H1 (cell line): ENCODE data around the gene FOXC1. TPM values are rescaled to one million over a fixed set of nuclear protein-coding genes. Genes with fewer than 3 reads are reported as not detected.

ENCODE experiments used
- CTCF ChIA-PET: fragments of 300-600 bp; sonication (Branson Sonifier 250); formaldehyde crosslinking; loops from one replicate; lab custom pipeline; 2021; ENCODE audit not compliant: partially characterized antibody; lab: Charles Lee
- POLR2A ChIA-PET: fragments of 300-600 bp; sonication (Branson Sonifier 250); formaldehyde crosslinking; loops from one replicate; lab custom pipeline; 2021; ENCODE audit warnings: inconsistent platforms; ENCODE audit not compliant: partially characterized antibody; lab: Charles Lee
- DNase-seq, 2 experiments: peaks; one replicate each; pipeline versions ENCODE4 v3.0.0 to v3.0.0-alpha.2; 2010 to 2022; ENCODE audit warnings: low spot score in 2 of 2, low read depth in 1 of 2, mixed read lengths in 1 of 2
- FAIRE-seq: peaks from 2 replicates; lab custom pipeline; 2011; peaks lifted over from hg19 to GRCh38; lab: Jason Lieb, UNC
- H2AFZ ChIP-seq: 2 replicates; pipeline ENCODE4 v1.8.1; 2012; ENCODE audit warnings: low read length, inconsistent platforms
- H2AK5ac ChIP-seq: 2 replicates; pipeline ENCODE4 v1.6.1; 2013; ENCODE audit warnings: low read depth, low read length
- H2BK120ac ChIP-seq: replicated peaks from 2 replicates; pipeline ENCODE3; 2013; ENCODE audit warnings: low read depth, low read length, inconsistent platforms
- H2BK12ac ChIP-seq: 2 replicates; pipeline ENCODE4 v1.6.1; 2013; ENCODE audit warnings: low read depth, low read length
- H2BK15ac ChIP-seq: 2 replicates; pipeline ENCODE4 v1.6.1; 2013; ENCODE audit warnings: low read length
- H2BK20ac ChIP-seq: 2 replicates; pipeline ENCODE4 v1.6.1; 2013; ENCODE audit warnings: low read length
- H2BK5ac ChIP-seq: 2 replicates; pipeline ENCODE4 v1.6.1; 2013; ENCODE audit warnings: low read depth, low read length
- H3K14ac ChIP-seq: 2 replicates; pipeline ENCODE4 v1.6.1; 2013; ENCODE audit warnings: inconsistent platforms; ENCODE audit not compliant: insufficient read length
- H3K18ac ChIP-seq: 2 replicates; pipeline ENCODE4 v1.6.1; 2013; ENCODE audit warnings: low read length; ENCODE audit errors: extremely low read depth
- H3K23ac ChIP-seq: 2 replicates; pipeline ENCODE4 v1.6.1; 2013; ENCODE audit warnings: inconsistent platforms; ENCODE audit not compliant: insufficient read length
- H3K23me2 ChIP-seq: 2 replicates; pipeline ENCODE4 v1.6.1; 2013; ENCODE audit warnings: low read depth, low read length
- H3K27ac ChIP-seq: 2 replicates; pipeline ENCODE4 v1.6.1; 2011; ENCODE audit warnings: low read depth, low read length, inconsistent platforms
- H3K27me3 ChIP-seq, 4 experiments: replicated peaks in 1 of 4; 1 replicate in 1 of 4; 2 replicates in 3 of 4; pipeline versions ENCODE4 v1.6.1 to v1.8.1; 2011 to 2013; ENCODE audit warnings: low read length in 3 of 4, mild to moderate bottlenecking in 3 of 4, inconsistent platforms in 2 of 4, mixed read lengths in 2 of 4, moderate library complexity in 1 of 4; ENCODE audit not compliant: control insufficient read depth in 3 of 4, insufficient read depth in 3 of 4; ENCODE audit errors: extremely low read depth in 1 of 4
- H3K36me3 ChIP-seq, 4 experiments: 2 replicates each; pipeline versions ENCODE4 v1.6.1 to v1.8.1; 2011 to 2013; ENCODE audit warnings: mild to moderate bottlenecking in 4 of 4, low read length in 3 of 4, moderate library complexity in 2 of 4, control low read depth in 1 of 4, inconsistent platforms in 1 of 4; ENCODE audit not compliant: insufficient read depth in 4 of 4, control insufficient read depth in 2 of 4
- H3K4ac ChIP-seq: replicated peaks from 2 replicates; pipeline ENCODE3; 2013; ENCODE audit warnings: low read length, low read depth, mixed read lengths, inconsistent platforms; ENCODE audit not compliant: insufficient read length
- H3K4me1 ChIP-seq, 4 experiments: replicated peaks in 1 of 4; 1 replicate in 1 of 4; 2 replicates in 3 of 4; pipeline versions ENCODE4 v1.6.1 to v1.8.1; 2011 to 2013; ENCODE audit warnings: low read length in 3 of 4, inconsistent platforms in 2 of 4, mixed read lengths in 1 of 4; ENCODE audit not compliant: insufficient read depth in 4 of 4, control insufficient read depth in 3 of 4
- H3K4me2 ChIP-seq, 2 experiments: 2 replicates each; pipeline versions ENCODE4 v1.6.1 to v1.8.1; 2011 to 2013; ENCODE audit warnings: low read depth in 2 of 2, low read length in 2 of 2, control low read depth in 1 of 2, inconsistent platforms in 1 of 2, mild to moderate bottlenecking in 1 of 2; ENCODE audit not compliant: insufficient read depth in 1 of 2
- H3K4me3 ChIP-seq, 4 experiments: fragments of 200-600, 300-600 bp in 1 of 4; sonication (generic), shearing (Covaris generic), sonication (Bioruptor Twin) in 1 of 4; 2 replicates each; pipeline versions ENCODE4 v1.5.1 to v1.8.1; 2011 to 2016; ENCODE audit warnings: low read length in 4 of 4, low read depth in 3 of 4, control low read depth in 2 of 4, inconsistent platforms in 2 of 4, mild to moderate bottlenecking in 2 of 4, mixed read lengths in 1 of 4, moderate library complexity in 1 of 4; ENCODE audit not compliant: insufficient read depth in 2 of 4; ENCODE audit errors: extremely low read depth in 1 of 4
- H3K56ac ChIP-seq: replicated peaks from 2 replicates; pipeline ENCODE3; 2013; ENCODE audit warnings: low read depth, mild to moderate bottlenecking, mixed read lengths, low read length, inconsistent platforms; ENCODE audit not compliant: insufficient read length
- H3K79me1 ChIP-seq: 2 replicates; pipeline ENCODE4 v1.6.1; 2013; ENCODE audit warnings: low read depth, low read length, control low read depth
- H3K79me2 ChIP-seq, 2 experiments: 2 replicates each; pipeline versions ENCODE4 v1.6.1 to v1.8.1; 2012 to 2013; ENCODE audit warnings: low read length in 2 of 2, mild to moderate bottlenecking in 2 of 2, inconsistent platforms in 1 of 2; ENCODE audit not compliant: insufficient read depth in 2 of 2, control insufficient read depth in 1 of 2
- H3K9ac ChIP-seq, 4 experiments: replicated peaks in 1 of 4; 1 replicate in 1 of 4; 2 replicates in 3 of 4; pipeline versions ENCODE4 v1.6.1 to v1.8.1; 2011 to 2013; ENCODE audit warnings: low read depth in 3 of 4, low read length in 3 of 4, control low read depth in 2 of 4, mild to moderate bottlenecking in 2 of 4, moderate library complexity in 2 of 4, inconsistent platforms in 1 of 4; ENCODE audit errors: extremely low read depth in 1 of 4
- H3K9me3 ChIP-seq, 2 experiments: 2 replicates each; pipeline versions ENCODE4 v1.6.1 to v1.8.1; 2012 to 2013; ENCODE audit warnings: mild to moderate bottlenecking in 2 of 2, moderate library complexity in 2 of 2, control low read depth in 1 of 2, inconsistent platforms in 1 of 2, low read depth in 1 of 2, low read length in 1 of 2, mixed read lengths in 1 of 2; ENCODE audit not compliant: insufficient read depth in 2 of 2
- H4K20me1 ChIP-seq, 2 experiments: replicated peaks in 1 of 2; 2 replicates each; pipeline versions ENCODE3 to v1.8.1; 2011 to 2013; ENCODE audit warnings: inconsistent platforms in 2 of 2, low read length in 2 of 2, mild to moderate bottlenecking in 1 of 2; ENCODE audit not compliant: insufficient read depth in 2 of 2, control insufficient read depth in 1 of 2
- H4K5ac ChIP-seq: 2 replicates; pipeline ENCODE4 v1.6.1; 2013; ENCODE audit warnings: low read length, low read depth, mixed read lengths, inconsistent platforms; ENCODE audit not compliant: insufficient read length
- H4K8ac ChIP-seq: 2 replicates; pipeline ENCODE4 v1.8.0; 2013; ENCODE audit warnings: mild to moderate bottlenecking, moderate library complexity, low read length, inconsistent platforms; ENCODE audit not compliant: insufficient read depth; ENCODE audit errors: extremely low read depth
- H4K91ac ChIP-seq: replicated peaks from 2 replicates; pipeline ENCODE3; 2013; ENCODE audit warnings: low read length, mixed read lengths, inconsistent platforms; ENCODE audit not compliant: insufficient read length
- EZH2 ChIP-seq: fragments of 200-600 bp; sonication (generic); IDR thresholded peaks from 2 replicates; pipeline ENCODE4 v1.7.1; 2012; ENCODE audit warnings: low read depth, mild to moderate bottlenecking, moderate library complexity, low read length, inconsistent platforms; ENCODE audit not compliant: severe bottlenecking
- MAX ChIP-seq: IDR thresholded peaks from 2 replicates; pipeline ENCODE4 v1.6.1; 2012; ENCODE audit warnings: inconsistent platforms
- WGBS, 2 experiments: shearing (Covaris generic) in 1 of 2; methylation state at CpG; one replicate each; pipeline versions ENCODE4 v1.1.6 to v1.1.7; 2013 to 2015; ENCODE audit warnings: low lambda C conversion rate in 2 of 2, mixed read lengths in 2 of 2, inconsistent platforms in 1 of 2, low coverage in 1 of 2, missing lambda C conversion rate in 1 of 2; ENCODE audit not compliant: insufficient replicate concordance in 2 of 2, insufficient coverage in 1 of 2, insufficient read length in 1 of 2; ENCODE audit errors: extremely low coverage in 1 of 2, missing lambda C conversion rate in 1 of 2; 5-methylcytosine and 5-hydroxymethylcytosine counted together
- polyA plus RNA-seq, 7 experiments: library from polyadenylated mRNA; depleted of rRNA in 3 of 7; stranded (reverse) in 5 of 7; unstranded in 2 of 7; fragments of >200 nt in 5 of 7; fragments of 200-250 nt in 2 of 7; gene quantifications; 1 replicate in 5 of 7; 2 replicates in 1 of 7; 4 replicates in 1 of 7; pipeline versions ENCODE4 v1.2.1 to v1.2.3, GENCODE V29; 2011 to 2013; ENCODE audit warnings: missing spikeins in 2 of 7, mixed read lengths in 2 of 7
- total RNA-seq: library from RNA; stranded (reverse); fragmentation: NEBNext Ultra II Directional; extraction: Animal tissue kit (Norgen Biotek cat#: 25700); gene quantifications from 2 replicates; pipeline ENCODE4 v1.2.1, GENCODE V29; 2021

Gene FOXC1
- total and polyA plus RNA-seq, 2 of the 8 experiments (the other 6 are each of a cell fraction or from before 2014, with no cell fraction given), result 0.22 TPM; not detected in 1

GRCh38 chr6:1616701-1617463 is 7.2 kb downstream of the FOXC1 start:
- Histone ChIP-seq H3K14ac (no peak overlapping the region), H2BK15ac (no peak overlapping the region), H3K4me3 (no peak overlapping the region), H3K4ac (no peak overlapping the region), H3K4me1 (peaks cover 0 to 23% (median 10%) of the 10 kb centered on the region in 4 experiments; a peak in 6 of 7 replicates), H2BK5ac (no peak overlapping the region), H3K23ac (no peak overlapping the region), H2AK5ac (no peak overlapping the region), H3K23me2 (peaks cover 11% of the 10 kb centered on the region; the same call in 1 of the 2 replicates), H2AFZ (no peak overlapping the region), H3K27me3 (peaks cover 94 to 100% (median 97%) of the 10 kb centered on the region in 4 experiments), H4K5ac (no peak overlapping the region), H4K20me1 (peaks cover 32 to 39% of the 10 kb centered on the region in 2 experiments), H3K4me2 (peak overlapping the region in 1 of 2 experiments; percentile 4; a peak in 1 of 4 replicates), H2BK20ac (no peak overlapping the region), H2BK120ac (no peak overlapping the region), H3K9ac (no peak overlapping the region), H3K79me2 (no peaks in the 10 kb centered on the region), H3K56ac (no peak overlapping the region), H3K79me1 (no peaks in the 10 kb centered on the region), H4K8ac (no peak overlapping the region), H4K91ac (no peak overlapping the region), H3K27ac (no peak overlapping the region), H2BK12ac (no peak overlapping the region), H3K36me3 (peaks cover 0 to 8% (median 0%) of the 10 kb centered on the region in 4 experiments; a peak in 1 of 8 replicates), H3K9me3 (no peaks in the 10 kb centered on the region), H3K18ac (no peak overlapping the region)
- ChIA-PET CTCF (interaction anchor here (0.7 to 4.4 kb wide), 9 partner anchors 10 to 420 kb away, joined by 3 to 30 read pairs (median 4); no protein-coding TSS in a partner anchor), POLR2A (interaction anchor here (3.1 kb wide), 1 partner anchor 10 kb away, joined by 18 read pairs; no protein-coding TSS in a partner anchor)
- TF ChIP-seq EZH2, result no peak
- TF ChIP-seq MAX, result no peak
- FAIRE-seq, result no peak
- DNase-seq, result no peak
- WGBS, 2 experiments, result 14% methylated on average over 9 of the region's 11 CpGs; no CpG with 5 or more reads in 1 of the 2 experiments
